Activated T-cell treated with anti-CD3 and anti-CD28 coated beads for 1 hour (primary cell): ENCODE data around the gene CCL28.
"Not testable (repeated sequence)": the region's sequence is repeated elsewhere in the genome, so short reads cannot be mapped to it uniquely, and the experiment has no call there.

Source experiments
- DNase-seq: peaks from one replicate; pipeline ENCODE4 v3.0.0-alpha.2; 2020; ENCODE audit warnings: low read depth

CCL28 gene

DNA sequence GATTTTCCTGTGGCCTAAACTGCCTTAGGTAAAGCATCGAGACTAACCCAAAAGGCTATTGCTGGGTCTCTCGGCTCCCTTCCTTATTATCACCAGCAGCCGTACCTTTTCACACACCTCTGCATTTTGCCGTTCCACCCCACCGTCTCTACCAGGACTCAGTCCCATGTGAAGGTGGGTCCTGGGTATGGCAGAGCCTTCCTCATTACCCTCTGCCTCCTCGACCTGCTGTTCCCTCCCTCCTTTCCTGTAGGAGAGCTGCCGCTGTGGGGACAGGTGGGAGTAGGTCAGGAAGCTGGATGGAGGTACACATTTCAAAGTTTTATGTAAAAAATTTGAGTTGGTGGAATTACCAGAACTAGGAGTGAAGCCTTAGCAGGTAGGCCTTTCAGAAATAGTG lies 1.8 kb downstream of the CCL28 start:
- DNase-seq, result no peak

DNA sequence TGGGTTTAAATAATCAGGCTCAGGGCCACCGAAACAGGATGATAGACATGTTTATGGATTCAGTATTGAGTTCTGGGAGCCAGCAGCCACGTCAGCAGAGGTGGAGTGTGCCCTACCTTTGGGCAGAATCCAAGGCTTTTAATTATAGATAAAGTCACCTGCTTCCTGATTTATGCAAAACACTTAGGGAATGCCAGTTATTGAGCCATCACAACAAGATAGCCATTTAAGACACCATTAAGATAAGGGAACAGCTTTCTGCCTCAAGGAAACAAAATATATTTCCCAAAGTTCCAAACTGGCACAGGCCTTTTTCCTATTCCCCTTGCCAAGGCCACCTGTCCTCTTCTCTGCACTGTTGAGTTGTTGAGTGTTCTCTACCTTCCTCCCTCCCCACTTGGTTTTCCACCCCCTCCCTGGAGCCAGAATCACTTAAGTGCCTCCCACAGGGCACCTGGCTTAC lies 2.4 kb downstream of the CCL28 start:
- no peak for DNase-seq

DNA sequence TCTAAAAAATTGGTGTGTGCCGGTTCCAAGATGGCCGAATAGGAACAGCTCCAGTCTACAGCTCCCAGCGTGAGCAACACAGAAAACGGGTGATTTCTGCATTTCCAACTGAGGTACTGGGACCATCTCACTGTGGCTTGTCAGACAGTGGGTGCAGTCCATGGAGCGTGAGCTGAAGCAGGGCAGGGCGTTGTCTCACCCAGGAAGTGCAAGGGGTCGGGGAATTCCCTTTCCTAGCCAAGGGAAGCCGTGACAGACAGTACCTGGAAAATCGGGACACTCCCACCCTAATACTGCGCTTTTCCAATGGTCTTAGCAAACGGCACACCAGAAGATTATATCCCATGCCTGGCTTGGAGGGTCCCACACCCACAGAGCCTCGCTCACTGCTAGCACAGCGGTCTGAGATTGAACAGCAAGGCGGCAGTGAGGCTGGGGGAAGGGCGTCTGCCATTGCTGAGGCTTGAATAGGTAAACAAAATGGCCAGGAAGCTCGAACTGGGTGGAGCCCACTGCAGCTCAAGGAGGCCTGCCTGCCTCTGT lies 9.6 kb downstream of the CCL28 start:
- not testable (repeated sequence) for DNase-seq

DNA sequence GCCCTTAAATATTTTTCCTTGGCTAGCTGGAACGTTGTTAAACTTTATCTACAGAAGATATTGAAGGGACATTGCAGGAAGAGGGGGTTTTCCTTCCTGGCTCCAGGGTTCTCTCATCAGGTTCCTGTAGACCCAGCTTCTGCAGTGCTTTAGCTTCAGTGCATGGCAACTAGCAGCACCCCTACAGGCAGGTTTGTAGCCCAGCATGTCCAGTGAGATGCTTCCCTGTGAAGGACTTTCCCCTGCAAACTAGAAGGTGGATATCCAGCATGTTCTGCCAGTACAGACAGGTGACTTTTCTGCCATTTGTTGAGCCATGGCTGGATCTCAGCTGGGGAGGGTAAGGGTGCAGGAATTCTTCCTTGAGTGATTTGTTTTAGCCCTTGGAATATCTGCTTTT lies 10.4 kb downstream of the CCL28 start:
- no peak for DNase-seq

DNA sequence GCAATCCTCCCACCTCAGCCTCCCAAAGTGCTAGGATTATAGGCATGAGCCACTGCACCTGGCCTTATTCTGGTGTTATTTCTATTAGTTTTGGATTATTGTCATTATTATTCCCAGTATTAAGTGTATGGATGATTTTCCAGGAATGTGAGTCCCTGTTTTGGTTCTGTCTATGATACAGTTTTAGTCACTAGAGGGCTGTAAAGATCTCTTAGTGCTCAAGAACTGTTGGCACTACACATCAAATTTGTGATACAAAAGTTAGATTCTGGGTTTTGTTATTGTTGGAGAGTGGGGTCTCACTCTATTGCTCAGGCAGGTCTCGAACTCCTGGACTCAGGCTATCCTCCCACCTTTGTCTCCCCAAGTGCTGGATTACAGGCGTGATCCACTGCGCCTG lies 12.1 kb downstream of the CCL28 start:
- DNase-seq, result no peak

DNA sequence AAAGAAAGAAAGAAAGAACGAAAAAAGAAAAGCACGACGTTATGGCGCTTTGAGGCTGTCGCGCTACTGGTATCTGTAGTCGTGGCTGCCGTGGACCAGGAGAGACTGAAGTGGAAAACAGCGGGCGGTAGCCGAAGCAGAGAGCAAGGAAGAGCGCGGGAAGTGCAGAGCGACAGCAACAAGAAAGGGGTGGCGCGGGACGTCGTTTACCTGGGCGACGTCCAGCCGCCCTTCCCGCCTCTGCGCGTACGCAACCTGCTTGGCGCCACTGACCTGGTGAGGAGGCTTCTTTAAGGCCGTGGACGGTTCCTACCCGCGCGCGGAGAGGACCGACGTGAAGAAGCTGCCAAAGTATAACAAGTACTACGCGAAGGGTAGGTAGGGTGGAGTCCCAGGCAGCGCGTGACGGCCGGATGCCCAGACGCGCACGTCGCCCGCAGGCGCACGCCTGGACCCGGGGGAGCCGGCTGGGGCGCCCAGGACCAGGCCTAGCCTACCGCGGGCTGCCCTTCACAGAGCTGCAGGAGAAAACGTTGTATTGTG lies 15.4 kb downstream of the CCL28 start:
- peak; percentile 40 for DNase-seq

DNA sequence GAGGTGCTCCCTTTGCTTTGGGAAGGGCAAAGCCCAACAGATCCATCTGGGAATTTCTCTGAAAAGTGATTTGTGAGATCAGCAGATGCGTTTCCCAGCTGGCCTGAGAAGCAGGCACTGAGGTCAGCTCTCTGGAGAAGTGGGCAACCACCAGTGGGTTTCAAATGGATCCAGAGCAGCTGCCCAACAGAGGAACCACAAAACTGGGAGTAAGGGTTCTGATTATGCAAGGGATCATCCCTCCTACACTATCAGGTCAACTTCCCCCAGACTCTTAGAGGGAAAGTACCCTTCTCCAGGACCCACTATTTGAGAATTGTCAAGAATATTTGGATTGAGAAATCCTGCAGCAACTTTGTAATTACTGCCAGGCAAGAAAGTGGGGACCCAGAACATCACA lies 21.7 kb downstream of the CCL28 start:
- no peak for DNase-seq

DNA sequence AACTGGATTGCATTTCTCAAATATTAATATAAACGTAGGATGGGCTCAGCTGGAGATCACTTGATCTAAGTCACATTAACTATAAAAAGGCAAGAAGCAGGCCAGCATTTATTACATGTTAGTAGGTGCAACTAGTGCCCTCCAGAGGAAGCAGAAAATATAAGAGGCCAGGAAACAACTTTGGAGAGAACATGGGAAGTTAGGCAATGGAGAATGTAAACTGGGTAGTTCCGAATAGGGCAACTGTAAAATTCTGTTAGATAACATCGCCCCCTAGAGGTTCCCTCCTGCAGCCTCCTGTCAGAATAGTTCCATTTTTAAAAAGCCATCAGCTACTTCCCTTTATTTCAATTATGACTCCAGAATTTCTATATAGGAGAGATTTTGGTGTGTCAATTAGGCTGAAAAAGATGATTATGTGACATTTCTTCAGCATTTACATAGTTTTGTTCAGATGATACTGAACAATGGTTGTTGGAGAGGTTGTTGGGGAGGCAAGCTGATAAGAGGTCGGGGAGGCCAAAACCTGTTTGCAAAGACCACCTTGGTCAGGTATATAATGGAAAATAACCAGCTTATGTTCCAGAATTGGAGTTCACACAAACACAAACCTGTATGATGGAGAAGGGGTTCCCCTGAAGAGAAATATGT lies 22.4 kb downstream of the CCL28 start:
- DNase-seq, result peak; percentile 5

DNA sequence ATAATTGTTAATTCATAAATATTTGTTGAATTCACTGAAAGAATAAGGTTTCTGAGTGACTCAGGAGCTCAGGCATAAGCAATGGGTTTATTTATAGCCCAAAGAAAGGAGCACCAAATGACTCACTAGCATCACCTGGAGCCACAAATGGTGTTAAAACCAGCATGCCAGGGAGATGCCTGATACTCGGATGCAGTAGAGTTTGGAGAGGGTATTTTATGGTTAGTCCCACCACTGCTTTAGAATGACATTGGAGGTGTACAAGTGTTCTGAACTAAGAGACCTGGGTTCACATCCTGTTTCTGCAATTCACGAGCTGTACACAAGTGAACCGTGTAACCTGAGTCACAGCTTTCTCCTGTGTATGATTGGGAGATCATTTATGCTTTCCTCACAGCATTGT lies 25.2 kb downstream of the CCL28 start:
- no peak for DNase-seq

DNA sequence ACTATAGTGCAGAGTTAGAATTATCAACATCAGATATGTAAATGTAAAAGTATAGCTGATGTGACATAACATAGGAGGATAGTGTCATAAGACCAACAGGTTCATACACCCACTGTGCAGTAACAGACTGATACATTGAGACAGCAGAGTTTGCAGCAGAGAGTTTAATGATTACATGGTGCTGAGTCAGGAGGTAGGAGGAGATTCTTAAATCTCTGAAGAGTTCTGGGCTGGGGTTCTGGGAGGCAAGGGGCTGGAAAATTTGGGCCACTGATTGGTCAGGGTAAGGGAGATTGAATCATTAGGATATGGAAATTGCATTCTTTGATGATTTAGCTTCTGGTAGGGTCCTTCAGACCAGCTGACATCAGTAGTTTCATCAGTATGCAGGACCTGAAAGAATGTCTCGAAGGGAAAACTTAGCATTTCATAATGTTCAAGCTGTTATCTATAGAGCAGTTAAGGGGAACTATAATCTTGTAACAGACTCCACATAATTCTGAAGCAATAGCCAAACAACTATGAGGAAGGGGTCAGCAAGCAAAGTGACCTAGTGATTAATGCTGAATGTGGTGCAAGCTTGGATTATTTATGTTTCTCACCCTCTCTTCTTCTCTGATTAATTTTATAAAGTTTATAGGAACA lies 35.6 kb downstream of the CCL28 start:
- DNase-seq, result no peak

DNA sequence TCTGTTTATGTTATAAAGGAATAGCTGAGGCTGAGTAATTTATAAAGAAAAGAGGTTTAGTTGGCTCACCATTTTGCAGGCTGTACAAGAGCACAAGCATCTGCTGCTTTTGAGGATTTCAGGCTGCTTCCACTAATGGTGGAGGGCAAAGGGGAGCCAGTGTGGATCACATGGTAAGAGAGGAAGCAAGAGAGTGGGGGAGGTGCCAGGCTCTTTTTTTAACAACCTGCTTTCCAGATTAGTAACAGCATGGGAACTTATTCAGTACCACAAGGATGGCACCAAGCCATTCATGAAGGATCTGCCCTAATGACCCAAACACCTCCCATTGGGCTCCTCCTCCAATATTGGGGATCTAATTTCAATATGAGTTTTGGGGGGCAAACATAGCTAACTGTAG lies 40.4 kb downstream of the CCL28 start:
- DNase-seq, result no peak

DNA sequence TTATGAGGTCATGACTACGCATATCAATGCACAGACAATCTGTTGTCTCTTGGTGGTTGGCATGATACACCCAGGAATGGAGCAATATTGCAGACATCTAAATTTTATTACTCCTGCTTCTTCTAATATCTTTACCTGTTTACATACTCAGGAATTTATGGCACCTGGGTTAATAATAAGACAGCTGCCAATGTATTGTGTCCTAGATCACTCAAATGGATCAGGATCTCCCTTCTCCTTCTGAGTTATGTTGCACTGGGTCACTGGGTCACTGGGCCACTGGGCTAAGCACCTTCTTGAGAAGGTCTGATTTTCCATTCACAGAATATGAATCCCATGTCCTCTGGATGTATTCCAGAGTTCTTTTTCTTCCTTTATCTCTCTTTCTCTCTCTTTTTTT lies 41.8 kb downstream of the CCL28 start:
- DNase-seq, result no peak

DNA sequence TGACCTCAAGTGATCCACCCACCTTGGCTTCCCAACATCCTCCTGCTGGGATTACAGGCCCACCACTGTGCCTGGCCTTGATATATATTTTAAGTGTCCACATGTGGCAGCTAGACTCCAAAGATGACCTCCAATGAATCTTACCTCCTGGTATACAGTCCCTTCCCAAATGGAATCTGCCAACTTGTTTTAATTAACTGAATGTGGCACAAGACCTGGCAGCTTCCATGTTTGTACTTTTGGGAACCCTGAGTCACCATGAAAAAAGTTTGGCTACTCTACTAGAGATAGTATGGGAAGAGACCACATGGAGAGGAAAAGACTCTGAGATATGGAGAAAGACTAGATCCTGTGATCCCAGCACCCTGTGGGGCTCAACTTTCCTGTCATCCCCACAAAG lies 42.5 kb downstream of the CCL28 start:
- DNase-seq, result no peak

DNA sequence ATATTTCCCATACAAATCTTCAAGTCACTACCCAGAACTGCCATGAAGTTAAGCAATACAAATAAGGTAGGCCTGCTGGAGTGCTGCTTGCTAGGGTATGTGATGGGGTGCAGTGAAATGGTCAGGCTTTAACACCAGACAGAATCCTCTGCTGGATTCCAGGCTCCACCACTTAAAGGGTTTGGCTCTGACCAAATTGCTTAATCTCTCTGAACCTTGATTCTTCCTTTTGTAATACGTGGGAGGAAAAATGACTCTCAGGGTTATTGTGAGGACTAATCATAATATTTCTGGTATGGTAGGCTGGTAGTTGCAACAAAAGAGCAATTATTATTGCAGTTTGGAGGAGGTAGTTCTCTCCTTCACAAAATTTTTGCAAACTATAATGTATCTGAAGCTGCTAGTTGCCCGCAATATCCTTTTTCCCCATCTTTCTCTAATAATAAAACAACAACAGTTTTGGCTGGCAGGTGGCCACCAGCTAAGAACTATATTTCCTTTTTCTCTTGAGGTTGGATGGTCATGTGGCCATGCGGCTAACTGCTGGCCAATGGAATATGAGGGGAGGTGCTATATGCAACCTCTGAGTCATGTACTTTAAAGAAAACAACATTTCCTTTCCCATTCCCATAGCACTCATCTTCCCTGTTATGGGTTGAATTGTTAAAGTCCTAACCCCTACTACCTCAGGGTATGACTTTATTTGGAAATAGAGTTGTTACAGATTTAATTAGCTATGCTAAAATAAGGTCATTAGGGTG lies 44.1 kb downstream of the CCL28 start:
- DNase-seq, result no peak

DNA sequence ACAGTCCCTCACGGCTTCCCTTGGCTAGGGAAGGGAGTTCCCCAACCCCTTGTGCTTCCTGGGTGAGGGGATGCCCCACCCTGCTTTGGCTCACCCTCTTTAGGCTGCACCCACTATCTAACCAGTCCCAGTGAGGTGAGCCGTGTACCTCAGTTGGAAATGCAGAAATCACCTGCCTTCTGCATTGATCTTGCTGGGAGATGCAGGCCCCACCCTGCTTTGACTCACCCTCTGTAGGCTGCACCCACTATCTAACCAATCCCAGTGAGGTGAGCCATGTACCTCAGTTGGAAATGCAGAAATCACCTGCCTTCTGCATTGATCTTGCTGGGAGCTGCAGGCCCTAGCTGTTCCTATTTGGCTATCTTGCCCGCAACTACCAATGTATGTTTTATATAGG lies 44.7 kb downstream of the CCL28 start:
- DNase-seq, result no peak

DNA sequence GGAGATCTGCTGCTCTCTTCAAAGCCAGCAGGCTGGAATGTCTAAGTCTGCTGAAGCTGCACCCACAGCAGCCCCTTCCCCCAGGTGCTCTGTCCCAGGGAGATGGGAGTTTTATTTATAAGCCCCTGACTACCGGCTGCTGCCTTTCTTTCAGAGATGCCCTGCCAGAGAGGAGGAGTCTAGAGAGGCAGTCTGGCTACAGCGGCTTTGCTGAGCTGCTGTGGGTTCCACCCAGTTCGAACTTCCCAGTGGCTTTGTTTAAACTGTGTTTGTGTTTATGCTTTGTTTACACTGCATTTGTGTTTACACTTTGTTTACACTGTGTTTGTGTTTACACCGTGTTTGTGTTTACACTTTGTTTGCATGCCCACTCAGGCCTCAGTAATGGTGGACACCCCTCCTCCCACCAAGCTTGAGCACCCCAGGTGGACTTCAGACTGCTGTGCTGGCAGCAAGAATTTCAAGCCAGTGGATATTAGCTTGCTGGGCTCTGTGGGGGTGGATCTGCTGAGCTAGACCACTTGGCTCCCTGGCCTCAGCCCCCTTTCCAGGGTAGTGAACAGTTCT lies 45.4 kb downstream of the CCL28 start:
- not testable (repeated sequence) for DNase-seq

DNA sequence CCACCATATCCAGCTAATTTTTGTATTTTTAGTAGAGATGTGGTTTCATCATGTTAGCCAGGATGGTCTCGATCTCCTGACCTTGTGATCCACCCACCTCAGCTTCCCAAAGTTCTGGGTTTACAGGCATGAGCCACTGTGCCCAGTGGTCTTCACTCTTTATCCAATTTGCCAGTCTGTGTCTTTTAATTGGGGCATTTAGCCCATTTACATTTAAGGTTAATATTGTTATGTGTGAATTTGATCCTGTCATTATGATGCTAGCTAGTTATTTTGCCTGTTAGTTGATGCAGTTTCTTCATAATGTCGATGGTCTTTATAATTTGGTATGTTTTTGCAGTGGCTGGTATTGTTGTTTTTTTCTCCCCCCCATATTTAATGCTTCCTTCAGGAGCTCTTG lies 47.0 kb downstream of the CCL28 start:
- not testable (repeated sequence) for DNase-seq

DNA sequence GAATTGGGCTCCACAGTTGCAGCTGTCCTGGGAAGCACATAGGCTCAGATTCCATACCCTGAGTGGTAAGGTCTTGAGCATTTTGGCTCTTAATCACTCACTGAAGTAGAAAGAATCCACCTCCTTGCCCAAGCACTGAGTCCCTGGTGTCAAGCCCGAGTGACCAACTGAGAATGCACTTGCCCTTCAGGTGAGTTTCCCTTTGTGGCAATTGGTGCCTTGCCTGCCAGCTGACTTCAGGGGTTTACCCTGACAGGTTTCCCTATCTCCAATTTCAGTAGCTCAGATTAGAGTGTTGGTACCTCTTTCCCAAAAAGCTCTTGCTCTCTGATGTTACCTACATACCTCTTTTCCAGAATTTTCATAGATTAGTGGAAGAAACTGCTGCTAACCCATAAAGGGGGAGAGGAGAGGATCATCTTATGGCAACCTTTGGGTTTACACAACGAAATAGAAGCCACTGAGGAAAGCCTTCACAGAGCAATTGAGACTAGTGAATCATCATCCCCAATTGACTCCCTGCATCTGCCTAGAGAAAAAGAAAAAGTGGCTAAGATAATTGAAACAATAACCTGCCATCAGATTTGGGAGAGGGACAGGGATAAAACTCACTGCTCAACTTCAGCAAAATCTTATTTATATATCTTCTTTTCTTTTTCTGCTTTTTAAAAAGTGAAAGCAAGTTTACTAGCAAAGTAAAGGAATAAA lies 48.6 kb downstream of the CCL28 start:
- DNase-seq, result no peak

DNA sequence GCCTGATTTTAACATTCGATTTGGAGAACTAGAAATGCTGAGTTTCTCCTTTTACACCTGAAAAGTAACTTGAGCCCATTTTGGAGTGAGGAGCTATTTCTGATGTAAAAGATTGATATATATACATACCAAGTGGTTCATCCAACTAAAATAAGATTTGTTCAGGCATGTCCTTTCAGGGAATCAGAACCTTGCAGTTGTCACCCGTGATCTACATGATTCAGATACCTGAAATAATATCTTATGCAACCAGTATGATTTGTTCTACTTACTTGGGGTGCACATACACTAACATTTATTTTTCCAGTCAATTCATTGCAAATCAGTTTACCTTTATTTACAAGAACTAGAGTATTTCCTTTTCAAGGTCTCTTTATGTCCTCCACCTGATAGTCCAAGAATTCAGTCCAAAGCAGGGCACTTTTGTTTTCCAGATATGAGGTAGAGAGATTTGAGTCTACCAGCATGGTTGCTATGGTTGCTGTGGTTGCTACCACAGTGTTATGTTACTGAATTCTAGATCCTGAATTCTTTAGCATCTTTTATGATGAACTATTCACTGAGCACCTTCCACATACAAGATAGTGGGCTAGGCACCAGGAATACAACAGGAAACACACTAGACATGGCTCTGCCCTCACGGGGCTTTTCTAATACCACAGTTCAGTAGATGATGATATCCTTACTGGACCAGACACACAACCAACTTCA lies 49.3 kb downstream of the CCL28 start:
- no peak for DNase-seq

DNA sequence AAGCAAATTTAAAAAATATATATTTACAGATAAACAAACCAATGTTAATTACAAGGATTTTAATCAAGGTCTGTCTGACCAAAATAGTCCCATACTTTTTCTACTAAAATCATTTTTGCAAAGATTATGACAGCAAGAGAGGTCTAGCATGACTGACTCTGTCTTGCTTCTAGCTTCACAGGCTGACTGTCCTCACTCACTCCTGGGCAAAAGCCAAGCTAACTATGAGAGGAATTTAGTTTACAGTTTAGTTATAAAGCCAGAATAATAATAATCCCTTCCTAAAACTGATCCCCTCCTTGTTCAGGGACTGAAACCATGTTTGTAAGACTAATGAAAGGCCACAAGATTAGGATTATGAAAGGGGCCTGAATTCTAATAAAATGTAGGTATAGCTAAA lies 53.5 kb downstream of the CCL28 start:
- no peak for DNase-seq

DNA sequence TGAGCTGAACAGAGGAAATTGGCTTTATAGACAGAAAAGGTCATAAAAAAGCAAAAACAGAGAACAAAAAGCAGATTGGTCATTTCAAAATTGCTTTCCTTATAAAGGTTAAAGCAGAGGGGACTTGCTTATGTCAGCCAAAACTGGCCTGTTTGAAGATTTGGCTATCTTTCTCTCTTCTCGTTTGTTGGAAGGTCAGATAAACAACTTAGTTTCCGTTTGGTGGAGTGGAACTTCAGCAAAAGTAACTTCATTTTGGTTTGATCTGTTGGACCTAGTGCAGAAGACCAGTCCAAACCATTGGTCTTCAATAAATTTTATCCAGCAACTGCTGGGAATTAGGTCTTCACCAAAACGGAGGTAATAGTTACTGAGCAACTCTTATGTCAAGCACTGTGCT lies 53.9 kb downstream of the CCL28 start:
- DNase-seq, result no peak
